H7 (cell line): ENCODE results near the gene NCOA6. TPM values are rescaled to one million over a fixed set of nuclear protein-coding genes. Genes with fewer than 3 reads are reported as not detected.
"Not testable (repeated sequence)": the region's sequence is repeated elsewhere in the genome, so short reads cannot be mapped to it uniquely, and the experiment has no call there.

Experiments
- DNase-seq: peaks from one replicate; pipeline ENCODE4 v3.0.0; 2012
- H3K27me3 ChIP-seq: 2 replicates; pipeline ENCODE4 v1.6.0; 2011; ENCODE audit warnings: mild to moderate bottlenecking, low read length; ENCODE audit not compliant: control insufficient read depth, insufficient read depth
- H3K36me3 ChIP-seq: replicated peaks from 2 replicates; pipeline ENCODE4 v1.5.1; 2011; ENCODE audit warnings: low read length; ENCODE audit not compliant: control insufficient read depth, insufficient read depth
- H3K4me3 ChIP-seq: 2 replicates; pipeline ENCODE4 v1.5.1; 2011; ENCODE audit warnings: low read depth, mild to moderate bottlenecking, control low read depth, low read length, moderate library complexity; ENCODE audit not compliant: insufficient read depth
- total RNA-seq: library from RNA; depleted of rRNA; stranded (reverse); fragments of >200 nt; shearing (Covaris generic); gene quantifications from 2 replicates; pipeline ENCODE4 v1.2.3, GENCODE V29; 2014

The NCOA6 gene
- total RNA-seq, 1 experiment from 2014 or later: 3.7 TPM

DNA sequence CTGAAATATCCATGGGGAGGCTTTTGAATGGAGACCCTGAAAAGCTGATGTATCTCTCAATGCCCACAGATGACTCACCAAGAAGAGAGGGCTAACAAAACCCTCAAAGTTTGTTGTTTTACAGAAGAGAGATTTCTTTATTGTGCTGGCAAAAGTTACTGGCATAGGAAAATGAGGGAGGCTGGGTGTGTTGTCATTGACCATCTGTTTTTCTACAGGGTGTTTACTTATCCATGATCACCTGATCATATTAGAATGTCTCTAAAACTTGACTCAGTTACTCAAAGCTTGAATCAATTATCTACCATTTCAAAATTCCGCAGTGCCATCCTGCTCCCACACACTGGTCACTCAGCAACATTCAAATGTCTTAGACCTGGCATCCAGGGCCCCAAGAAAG is 9.8 kb downstream of the NCOA6 start:
- Histone ChIP-seq H3K4me3 (no peak overlapping the region), H3K27me3 (no peaks in the 10 kb centered on the region), H3K36me3 (no peaks in the 10 kb centered on the region)
- DNase-seq: no peak

DNA sequence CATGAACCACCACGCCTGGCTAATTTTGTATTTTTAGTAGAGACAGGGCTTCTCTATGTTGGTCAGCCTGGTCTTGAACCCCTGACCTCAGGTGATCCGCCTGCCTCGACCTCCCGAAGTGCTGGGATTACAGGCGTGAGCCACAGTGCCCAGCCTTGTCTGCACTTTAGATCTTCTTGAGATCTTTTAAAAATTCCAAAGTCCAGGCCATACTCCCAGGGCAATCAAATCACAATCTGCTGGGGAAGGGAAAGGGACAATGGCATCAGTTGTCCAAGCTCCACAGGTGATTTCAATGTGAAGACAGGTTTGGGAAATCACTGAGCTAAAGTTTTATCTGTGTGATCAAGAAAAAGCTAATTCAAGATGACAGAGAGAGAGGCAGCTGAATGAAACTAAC is 16.9 kb downstream of the NCOA6 start:
- Histone ChIP-seq H3K27me3 (no peaks in the 10 kb centered on the region), H3K36me3 (no peaks in the 10 kb centered on the region), H3K4me3 (no peak overlapping the region)
- no peak for DNase-seq

DNA sequence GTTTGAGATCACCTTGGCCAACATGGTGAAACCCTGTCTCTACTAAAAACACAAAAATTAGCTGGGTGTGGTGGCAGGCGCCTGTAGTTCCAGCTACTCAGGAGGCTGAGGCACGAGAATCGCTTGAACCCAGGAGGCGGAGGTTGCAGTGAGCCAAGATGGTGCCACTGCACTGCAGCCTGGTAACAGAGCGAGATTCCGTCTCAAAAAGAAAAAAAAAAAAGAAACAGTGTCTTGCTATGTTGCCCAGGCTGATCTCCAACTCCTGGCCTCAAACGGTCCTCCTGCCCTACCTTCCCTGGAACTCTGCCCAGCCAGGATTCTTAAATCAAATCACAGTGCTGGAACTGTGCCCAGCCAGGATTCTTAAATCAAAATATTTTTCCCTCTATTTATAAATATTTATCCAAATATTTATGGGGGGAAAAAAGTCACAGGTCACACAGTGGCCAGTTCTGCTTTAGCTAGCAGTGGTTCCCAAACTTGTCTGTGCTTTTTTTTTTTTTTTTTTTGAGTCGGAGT is 17.4 kb downstream of the NCOA6 start:
- not testable (repeated sequence) for H3K36me3 ChIP-seq, DNase-seq, H3K4me3 ChIP-seq, H3K27me3 ChIP-seq

DNA sequence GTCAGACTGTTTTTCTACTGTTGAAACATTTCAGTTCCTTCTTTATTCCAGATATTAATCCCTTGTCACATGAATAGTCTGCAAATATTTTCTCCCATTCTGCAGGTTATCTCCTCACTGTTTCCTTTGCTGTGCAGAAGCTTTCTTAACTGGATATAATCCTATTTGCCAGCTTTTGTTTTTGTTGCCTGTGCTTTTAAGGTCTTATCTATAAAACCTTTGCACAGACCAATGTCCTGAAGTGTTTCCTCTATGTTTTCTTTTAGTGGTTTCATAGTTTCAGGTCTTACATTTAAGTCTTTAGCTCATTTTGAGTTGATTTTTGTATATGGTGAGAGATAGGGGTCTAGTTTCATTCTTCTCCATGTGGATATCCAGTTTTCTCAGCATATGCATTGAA is 19.2 kb downstream of the NCOA6 start:
- H3K36me3 ChIP-seq: no peaks in the 10 kb centered on the region
- no peaks in the 10 kb centered on the region for H3K27me3 ChIP-seq
- DNase-seq: no peak
- H3K4me3 ChIP-seq: no peak overlapping the region

DNA sequence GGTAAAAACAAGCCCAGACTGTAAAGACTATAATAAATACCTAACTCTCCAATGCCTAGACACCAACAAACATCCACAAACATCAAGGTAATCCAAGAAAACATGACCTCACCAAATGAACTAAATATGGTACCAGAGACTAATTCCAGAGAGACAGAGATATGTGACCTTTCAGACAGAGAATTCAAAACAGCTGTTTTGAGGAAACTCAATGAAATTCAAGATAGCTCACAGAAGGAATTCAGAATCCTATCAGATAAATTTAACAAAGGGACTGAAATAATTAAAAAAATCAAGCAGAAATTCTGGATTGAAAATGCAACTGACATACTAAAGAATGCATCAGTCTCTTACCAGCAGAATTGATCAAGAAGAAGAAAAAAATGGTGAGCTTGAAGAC is 26.6 kb downstream of the NCOA6 start:
- DNase-seq: no peak
- Histone ChIP-seq H3K27me3 (no peaks in the 10 kb centered on the region), H3K4me3 (no peak overlapping the region), H3K36me3 (no peaks in the 10 kb centered on the region)

DNA sequence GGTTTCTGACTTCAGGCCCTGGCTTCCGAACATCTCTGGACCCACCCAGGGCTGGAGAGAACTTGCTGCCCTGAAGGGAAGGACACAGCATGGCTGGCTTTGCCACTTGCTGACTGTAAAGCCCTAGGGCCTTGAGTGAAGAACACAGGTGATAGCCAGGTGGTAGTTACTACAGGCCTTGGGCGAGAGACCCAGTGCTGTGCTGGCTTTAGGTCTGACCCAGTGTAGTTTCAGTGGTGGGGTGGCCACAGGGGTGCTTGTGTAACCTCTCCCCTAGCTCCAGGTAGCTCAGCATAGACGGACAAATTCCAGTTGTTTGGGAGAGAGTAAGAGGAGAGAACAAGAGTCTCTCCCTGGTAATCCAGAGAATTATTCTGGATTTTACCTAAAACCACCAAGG is 27.1 kb downstream of the NCOA6 start:
- Histone ChIP-seq H3K27me3 (no peaks in the 10 kb centered on the region), H3K4me3 (no peak overlapping the region), H3K36me3 (no peaks in the 10 kb centered on the region)
- DNase-seq: no peak

DNA sequence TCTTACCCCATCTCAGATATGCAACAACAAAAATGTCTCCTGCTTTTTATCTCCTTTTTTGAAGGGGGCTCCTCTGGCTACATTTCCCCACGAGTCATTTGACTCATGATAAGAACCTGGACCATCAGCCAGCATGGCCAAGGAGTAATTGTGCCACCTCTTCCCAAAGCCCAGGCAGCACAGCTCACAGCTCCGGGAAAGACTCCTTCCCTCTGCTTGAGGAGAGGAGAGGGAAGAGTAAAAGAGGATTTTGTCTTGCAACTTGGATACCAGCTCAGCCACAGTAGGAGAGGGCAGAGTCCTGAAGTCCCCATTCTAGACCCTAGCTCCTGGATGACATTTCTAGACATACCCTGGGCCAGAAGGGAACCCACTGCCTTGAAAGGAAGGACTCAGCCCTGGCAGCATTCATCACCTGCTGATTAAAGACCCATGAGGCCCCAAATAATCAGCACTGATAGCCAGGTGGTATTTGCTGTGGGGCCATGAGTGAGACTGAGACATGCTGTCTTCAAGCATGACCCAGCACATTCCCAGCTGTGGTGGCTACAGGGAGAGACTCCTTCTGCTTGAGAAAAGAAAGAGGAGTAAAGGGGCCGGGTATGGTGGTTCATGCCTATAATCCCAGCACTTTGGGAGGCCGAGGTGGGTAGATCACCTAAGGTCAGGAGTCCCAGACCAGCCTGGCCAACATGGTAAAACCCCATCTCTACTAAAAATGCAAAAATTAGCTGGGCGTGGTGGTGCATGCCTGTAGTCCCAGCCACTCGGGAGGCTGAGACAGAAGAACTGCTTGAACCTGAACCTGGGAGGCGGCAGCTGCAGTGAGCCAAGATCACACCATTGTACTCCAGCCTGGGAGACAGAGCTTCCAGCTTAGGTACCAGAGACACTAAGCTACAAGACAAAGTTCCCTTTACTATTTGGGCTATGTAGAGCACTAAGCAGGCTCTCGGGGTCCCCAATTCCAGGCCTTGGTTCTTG is 28.1 kb downstream of the NCOA6 start:
- Histone ChIP-seq H3K36me3 (no peaks in the 10 kb centered on the region), H3K4me3 (no peak overlapping the region), H3K27me3 (no peaks in the 10 kb centered on the region)
- no peak for DNase-seq

DNA sequence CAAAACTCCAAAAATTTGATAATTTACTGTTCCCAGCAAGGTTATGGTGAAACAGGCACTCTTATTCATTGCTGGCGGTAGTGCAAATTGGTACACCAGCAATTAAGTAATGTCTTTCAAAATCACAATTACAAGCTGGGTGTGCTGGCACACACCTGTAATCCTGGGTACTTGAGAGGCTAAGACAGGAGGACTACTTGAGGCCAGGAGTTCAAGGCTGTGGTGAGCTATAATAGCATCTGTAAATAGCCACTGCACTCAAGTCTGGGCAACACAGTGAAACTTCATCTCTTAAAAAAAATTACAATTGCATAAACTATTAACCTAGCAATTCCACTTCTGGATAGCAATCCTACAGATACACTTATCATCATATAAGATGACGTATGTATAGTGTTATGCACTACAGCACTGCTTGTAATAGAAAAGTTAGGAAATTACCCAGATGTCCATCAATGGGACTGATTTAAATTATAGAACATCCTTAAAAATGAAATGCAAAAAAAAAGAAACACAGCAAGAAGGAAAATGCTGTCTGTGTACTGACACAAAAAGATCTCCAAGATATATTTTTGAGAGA is 31.4 kb downstream of the NCOA6 start:
- Histone ChIP-seq H3K4me3 (no peak overlapping the region), H3K36me3 (no peaks in the 10 kb centered on the region), H3K27me3 (no peaks in the 10 kb centered on the region)
- no peak for DNase-seq

DNA sequence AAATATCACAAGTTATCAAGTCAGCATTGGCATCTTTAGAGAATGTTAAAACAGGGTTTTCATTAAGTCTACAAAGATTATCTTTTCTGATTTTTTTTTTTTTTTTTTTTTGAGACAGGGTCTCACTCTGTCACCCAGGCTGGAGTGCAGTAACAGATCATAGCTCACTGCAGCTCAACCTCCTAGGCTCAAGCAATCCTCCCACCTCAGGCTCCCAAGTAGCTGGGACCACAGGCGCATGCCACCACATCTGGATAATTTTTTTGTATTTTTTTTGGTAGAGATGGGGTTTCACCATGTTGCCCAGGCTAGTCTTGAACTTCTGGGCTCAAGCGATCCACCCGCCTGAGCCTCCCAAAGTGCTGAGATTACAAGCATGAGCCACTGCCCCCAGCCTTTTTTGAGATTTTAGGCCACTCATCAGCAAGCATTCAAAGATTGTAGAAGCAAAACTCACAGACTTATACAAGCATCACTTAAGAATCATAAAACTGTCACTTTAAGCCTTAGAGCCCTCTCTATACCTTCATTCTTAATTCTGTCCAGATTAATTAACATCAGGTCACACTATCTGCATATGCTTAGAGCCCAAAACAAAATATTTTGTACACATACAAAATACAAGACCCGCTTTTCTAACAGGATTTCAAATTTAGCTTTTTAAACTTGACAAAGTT is 32.6 kb downstream of the NCOA6 start:
- H3K4me3 ChIP-seq: no peak overlapping the region
- no peak for DNase-seq
- no peaks in the 10 kb centered on the region for H3K27me3 ChIP-seq
- H3K36me3 ChIP-seq: no peaks in the 10 kb centered on the region

DNA sequence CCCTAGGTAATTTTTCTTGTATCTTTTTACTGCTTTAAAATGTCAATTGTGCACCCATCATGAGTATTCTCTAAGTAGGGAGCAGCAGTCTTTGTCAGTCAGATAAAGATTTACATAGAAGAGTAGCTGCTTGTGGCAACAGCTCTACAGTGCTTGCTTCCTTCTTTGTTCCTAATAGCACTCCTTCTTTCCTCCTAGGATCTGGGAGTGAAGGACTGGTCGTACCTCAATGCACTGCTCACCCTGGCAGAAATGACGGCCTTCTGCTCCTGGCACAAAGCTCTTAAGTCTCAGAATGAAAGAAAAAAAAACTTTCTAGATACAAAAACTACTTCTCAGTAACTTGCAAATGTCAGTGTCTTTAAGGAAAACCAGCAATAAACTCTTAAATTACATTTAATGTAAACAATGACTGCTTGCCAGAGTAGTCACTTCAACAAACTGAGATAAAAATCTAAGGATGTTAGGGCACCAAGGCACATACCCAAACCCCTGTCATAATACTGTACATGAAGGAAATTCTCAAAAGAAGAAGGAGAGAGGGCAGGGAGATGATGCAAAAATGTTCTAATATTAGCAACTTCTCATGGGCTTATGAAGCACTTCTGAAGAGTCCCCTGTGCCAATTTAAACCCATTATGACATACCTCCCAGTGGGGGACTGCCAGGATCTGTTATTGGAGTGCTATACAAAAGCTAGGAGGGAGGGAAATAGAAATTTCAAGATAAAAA is 34.0 kb downstream of the NCOA6 start:
- DNase-seq: peak; percentile 25
- Histone ChIP-seq H3K4me3 (no peak overlapping the region), H3K36me3 (no peaks in the 10 kb centered on the region), H3K27me3 (no peaks in the 10 kb centered on the region)

DNA sequence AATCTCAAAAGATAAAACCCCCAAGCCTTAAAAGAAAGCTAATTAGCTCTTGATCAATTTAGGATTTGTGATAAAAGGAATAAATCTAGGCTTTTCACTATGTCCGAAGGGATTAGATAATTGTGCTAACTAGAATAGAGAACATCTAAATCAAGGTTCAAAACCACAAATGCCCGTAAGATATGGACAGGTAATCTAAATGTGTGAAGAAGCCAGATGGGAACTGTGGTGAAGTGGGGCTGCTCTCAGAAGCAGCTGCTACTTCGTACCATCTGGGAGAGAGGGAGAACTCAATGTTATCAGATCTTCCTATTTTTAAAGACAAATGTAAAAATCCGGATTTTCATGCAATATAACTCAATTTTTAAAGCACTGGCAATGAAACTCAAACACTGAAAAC is 44.2 kb downstream of the NCOA6 start:
- no peak overlapping the region for H3K4me3 ChIP-seq
- no peaks in the 10 kb centered on the region for H3K27me3 ChIP-seq
- H3K36me3 ChIP-seq: no peaks in the 10 kb centered on the region
- DNase-seq: no peak

DNA sequence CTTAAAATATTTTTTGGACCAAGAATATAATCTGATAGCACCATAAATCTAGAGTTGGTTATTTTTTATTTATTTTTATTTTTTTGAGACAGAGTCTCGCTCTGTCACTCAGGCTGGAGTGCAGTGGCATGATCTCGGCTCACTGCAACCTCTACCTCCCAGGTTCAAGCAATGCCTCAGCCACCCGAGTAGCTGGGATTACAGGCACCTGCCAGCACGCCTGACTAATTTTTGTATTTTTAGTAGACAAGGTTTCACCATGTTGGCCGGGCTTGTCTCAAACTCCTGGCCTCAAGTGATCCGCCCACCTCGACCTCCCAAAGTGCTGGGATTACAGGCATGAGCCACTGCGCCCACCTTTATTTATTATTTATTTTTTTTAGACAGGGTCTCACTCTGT is 45.2 kb downstream of the NCOA6 start:
- not testable (repeated sequence) for H3K36me3 ChIP-seq, H3K27me3 ChIP-seq, DNase-seq, H3K4me3 ChIP-seq

DNA sequence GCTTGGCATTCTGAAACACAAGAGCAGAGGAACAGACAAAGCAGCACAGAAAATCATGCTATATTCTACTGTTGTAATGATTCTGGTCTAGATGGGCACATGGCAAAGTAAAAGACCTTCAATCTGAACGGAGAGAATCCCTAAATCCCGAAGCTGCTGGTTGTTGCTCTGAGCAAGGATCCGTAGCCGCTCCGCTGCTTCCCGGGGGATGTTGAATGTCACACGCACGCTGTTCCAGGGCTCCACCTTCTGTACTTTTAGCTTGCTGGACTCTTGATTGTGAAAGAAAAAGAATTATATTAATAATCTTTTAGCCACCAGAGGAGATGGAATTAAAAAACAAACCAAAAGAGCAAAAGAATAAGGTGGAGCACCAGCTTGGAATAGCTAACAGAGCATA is 49.3 kb downstream of the NCOA6 start:
- no peak overlapping the region for H3K4me3 ChIP-seq
- no peak for DNase-seq
- no peaks in the 10 kb centered on the region for H3K27me3 ChIP-seq
- H3K36me3 ChIP-seq: no peaks in the 10 kb centered on the region; the same call in 1 of the 2 replicates

DNA sequence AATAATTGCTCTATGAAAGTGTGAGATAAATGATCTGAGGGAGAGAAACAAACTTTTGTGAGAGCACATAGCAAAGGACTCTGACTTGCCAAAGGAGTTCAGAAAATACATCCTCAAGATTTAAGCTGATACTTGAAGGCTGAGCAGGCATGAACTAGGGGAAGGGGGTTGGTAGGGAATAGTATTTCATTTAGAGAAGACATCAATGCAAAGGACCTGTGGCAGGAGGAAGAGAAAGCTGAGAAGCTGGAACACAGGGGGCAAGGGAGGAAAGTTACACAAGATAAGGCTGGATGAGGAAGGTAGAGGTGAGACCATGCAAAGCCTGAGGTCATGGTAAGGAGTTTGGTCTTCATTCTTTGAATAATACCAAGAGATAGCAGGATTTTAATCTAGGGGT is 50.6 kb downstream of the NCOA6 start:
- Histone ChIP-seq H3K27me3 (no peaks in the 10 kb centered on the region), H3K36me3 (no peaks in the 10 kb centered on the region; the same call in 1 of the 2 replicates), H3K4me3 (no peak overlapping the region)
- DNase-seq: no peak
